GM23338 (cell line): ENCODE results near the gene PPP2R3B. TPM values are rescaled to one million over a fixed set of nuclear protein-coding genes. Genes with fewer than 3 reads are reported as not detected.

Source experiments
- ATAC-seq: fragments of 200-7000 bp; cut with Tn5 transposase; 3 replicates; pipeline ENCODE4 v1.9.1; 2020
- DNase-seq: peaks from one replicate; pipeline ENCODE4 v3.0.0-alpha.2; 2015; ENCODE audit warnings: low spot score
- H2AFZ ChIP-seq: fragments of 200-600 bp; sonication (generic); 2 replicates; pipeline ENCODE4 v1.8.0; 2016; ENCODE audit warnings: antibody characterized with exemption, mild to moderate bottlenecking, moderate library complexity
- H3F3A ChIP-seq: fragments of 200-600 bp; sonication (generic); replicated peaks from 2 replicates; pipeline ENCODE4 v1.8.0; 2017; ENCODE audit warnings: antibody characterized with exemption, mixed run types, low read depth
- H3K27ac ChIP-seq: fragments of 200-600 bp; sonication (generic); 2 replicates; pipeline ENCODE4 v1.6.1; 2016; ENCODE audit warnings: low read depth
- H3K27me3 ChIP-seq: fragments of 200-600 bp; sonication (generic); 2 replicates; pipeline ENCODE4 v1.8.0; 2016; ENCODE audit warnings: mild to moderate bottlenecking, mixed run types, moderate library complexity; ENCODE audit not compliant: insufficient read depth
- H3K36me3 ChIP-seq: fragments of 200-600 bp; sonication (generic); 2 replicates; pipeline ENCODE4 v1.8.0; 2016; ENCODE audit warnings: mild to moderate bottlenecking; ENCODE audit not compliant: insufficient read depth
- H3K4me1 ChIP-seq: fragments of 200-600 bp; sonication (generic); 2 replicates; pipeline ENCODE4 v1.8.0; 2016; ENCODE audit warnings: mild to moderate bottlenecking, moderate library complexity; ENCODE audit not compliant: insufficient read depth
- H3K4me2 ChIP-seq: fragments of 200-600 bp; sonication (generic); 2 replicates; pipeline ENCODE4 v1.7.1; 2017; ENCODE audit warnings: mixed run types
- H3K4me3 ChIP-seq: fragments of 200-600 bp; sonication (generic); 2 replicates; pipeline ENCODE4 v1.6.1; 2016; ENCODE audit warnings: mixed run types
- H3K79me2 ChIP-seq: fragments of 200-600 bp; sonication (generic); replicated peaks from 2 replicates; pipeline ENCODE4 v1.8.0; 2017; ENCODE audit warnings: mild to moderate bottlenecking; ENCODE audit not compliant: insufficient read depth
- H3K9me2 ChIP-seq: fragments of 200-600 bp; sonication (generic); 2 replicates; pipeline ENCODE4 v1.8.0; 2017; ENCODE audit not compliant: insufficient read depth
- H4K20me1 ChIP-seq: fragments of 200-600 bp; sonication (generic); replicated peaks from 2 replicates; pipeline ENCODE4 v1.8.0; 2017; ENCODE audit warnings: mild to moderate bottlenecking; ENCODE audit not compliant: insufficient read depth
- H3K27ac Mint-ChIP-seq: 2 replicates; pipeline ENCODE4 v1.8.0; 2020; ENCODE audit warnings: inconsistent platforms, mild to moderate bottlenecking, moderate library complexity, mixed read lengths
- H3K27me3 Mint-ChIP-seq: 3 replicates; pipeline ENCODE4 v1.8.0; 2022; ENCODE audit warnings: low read depth, mild to moderate bottlenecking, moderate library complexity, mixed read lengths, inconsistent platforms; ENCODE audit not compliant: insufficient read depth, poor library complexity
- H3K36me3 Mint-ChIP-seq: 3 replicates; pipeline ENCODE4 v1.8.0; 2021; ENCODE audit warnings: low read depth, mild to moderate bottlenecking, inconsistent platforms, moderate library complexity, mixed read lengths
- H3K4me1 Mint-ChIP-seq: 3 replicates; pipeline ENCODE4 v1.8.0; 2020; ENCODE audit warnings: mild to moderate bottlenecking, inconsistent platforms, mixed read lengths
- H3K4me3 Mint-ChIP-seq: 3 replicates; pipeline ENCODE4 v1.8.0; 2021; ENCODE audit warnings: moderate library complexity, mild to moderate bottlenecking, inconsistent platforms, mixed read lengths
- H3K9me3 Mint-ChIP-seq: 3 replicates; pipeline ENCODE4 v1.8.0; 2020; ENCODE audit warnings: moderate library complexity, mild to moderate bottlenecking, inconsistent platforms, mixed read lengths
- CREB1 ChIP-seq: fragments of 250-450 bp; sonication (Bioruptor Pico); IDR thresholded peaks from 2 replicates; pipeline ENCODE4 v1.5.0; 2020; ENCODE audit warnings: low read depth, mild to moderate bottlenecking, moderate library complexity
- CTCF ChIP-seq, 2 experiments: fragments of 200-600 bp in 1 of 2; sonication (generic) in 1 of 2; conservative IDR thresholded peaks; 2 replicates each; pipeline versions ENCODE4 v1.5.1 to v1.6.1; 2016 to 2017; ENCODE audit warnings: antibody characterized with exemption in 2 of 2, low read depth in 2 of 2, mild to moderate bottlenecking in 2 of 2, moderate library complexity in 1 of 2
- ETS1 ChIP-seq: IDR thresholded peaks from 2 replicates; pipeline ENCODE4 v1.6.1; 2016; ENCODE audit warnings: antibody characterized with exemption
- POLR2AphosphoS5 ChIP-seq: IDR thresholded peaks from 2 replicates; pipeline ENCODE4 v1.6.1; 2016; ENCODE audit warnings: antibody characterized with exemption, low read depth
- REST ChIP-seq: IDR thresholded peaks from one replicate; pipeline ENCODE4 v1.6.1; 2018; ENCODE audit warnings: antibody characterized with exemption; ENCODE audit not compliant: unreplicated experiment
- ZNF331 ChIP-seq: fragments of 250-450 bp; sonication (Bioruptor Pico); IDR thresholded peaks from 2 replicates; pipeline ENCODE4 v1.5.0; 2020; ENCODE audit warnings: low read depth, mild to moderate bottlenecking, moderate library complexity
- ZNF462 ChIP-seq: fragments of 250-450 bp; sonication (Bioruptor Pico); IDR thresholded peaks from 2 replicates; pipeline ENCODE4 v1.5.0; 2020; ENCODE audit warnings: mild to moderate bottlenecking, moderate library complexity
- long read RNA-seq: library from polyadenylated mRNA; unstranded; transcript quantifications from one replicate; pipeline ENCODE4 v2.0.0, GENCODE V29; 2020; ENCODE audit not compliant: unreplicated experiment
- polyA plus RNA-seq: library from polyadenylated mRNA; unstranded; fragments of >200 nt; fragmentation: Nextera tagmentation; extraction: Ambion mirVana; gene quantifications from 2 replicates; pipeline ENCODE4 v1.2.1, GENCODE V29; 2016
- total RNA-seq: library from RNA; depleted of rRNA; stranded (reverse); fragments of >200 nt; shearing (Covaris generic); gene quantifications from 2 replicates; pipeline ENCODE4 v1.2.3, GENCODE V29; 2014; rRNA removed

PPP2R3B gene
- total RNA-seq (71.6 and 104 TPM in 2 replicates), polyA plus RNA-seq (50.1 and 54.8 TPM in 2 replicates)
- long read RNA-seq, partial matches to known transcripts: 1 of 5 reads
- long read RNA-seq, other reads (novel, unspliced or antisense): 4 of 5 reads

- peak within 1 kb of the TSS; percentile 89 for H3K4me3 Mint-ChIP-seq
- peak within 1 kb of the TSS; percentile 99 for H3K27ac Mint-ChIP-seq
- H3K9me3 Mint-ChIP-seq: peaks cover 4% of the 10 kb centered on the region; the same call in 2 of the 3 replicates
- H3K9me2 ChIP-seq: no peaks in the 10 kb centered on the region
- peak within 1 kb of the TSS; percentile 100 for H3K27ac ChIP-seq
- peaks cover 7% of the 10 kb centered on the region; the same call in 2 of the 3 replicates for H3K4me1 Mint-ChIP-seq
- H3K4me3 ChIP-seq: peak within 1 kb of the TSS; percentile 99
- H3K79me2 ChIP-seq: peaks cover 41% of the 10 kb centered on the region
- H3K4me1 ChIP-seq: peaks cover 9% of the 10 kb centered on the region
- peaks cover 9% of the 10 kb centered on the region; the same call in 1 of the 2 replicates for H4K20me1 ChIP-seq
- H3K36me3 Mint-ChIP-seq: peaks cover 8% of the 10 kb centered on the region; the same call in 1 of the 3 replicates
- ATAC-seq (peak; percentile 95), DNase-seq (peak; percentile 98)
- H3F3A ChIP-seq: peaks cover 3% of the 10 kb centered on the region; the same call in 1 of the 2 replicates
- TF ChIP-seq ZNF331: no peak
- no peak for TF ChIP-seq REST
- TF ChIP-seq ZNF462 (CRISPR knock-in tag): no peak
- TF ChIP-seq CREB1 (CRISPR knock-in tag): peak; percentile 99
- no peak for TF ChIP-seq CTCF (conservative IDR thresholded peaks at IDR 0.05; ENCODE audit: low read depth in 2 of 2)
- TF ChIP-seq ETS1: peak; percentile 23; the same call in 1 of the 2 replicates
- peak; percentile 84 for TF ChIP-seq POLR2AphosphoS5
- peak within 1 kb of the TSS; percentile 2; the same call in 1 of the 2 replicates for H2AFZ ChIP-seq
- peak within 1 kb of the TSS; percentile 84 for H3K4me2 ChIP-seq
- peaks cover 17% of the 10 kb centered on the region for H3K27me3 Mint-ChIP-seq
- H3K36me3 ChIP-seq: no peaks in the 10 kb centered on the region
- no peaks in the 10 kb centered on the region for H3K27me3 ChIP-seq
Observed at GRCh38 chrX:386768-387575, at the start of gene PPP2R3B. Gene PPP2R3B (minus strand): TSS chrX:386907. CDS start chrX:386691, 216 bp downstream.
